Measurements from ENCODE around the gene PDYN. TPM values are rescaled to one million over a fixed set of nuclear protein-coding genes. Genes with fewer than 3 reads are reported as not detected.

PDYN gene
- total and polyA plus RNA-seq, 9 of the 15 experiments (the other 6 are each of a cell fraction or from before 2014, with no cell fraction given) = not detected

DNA sequence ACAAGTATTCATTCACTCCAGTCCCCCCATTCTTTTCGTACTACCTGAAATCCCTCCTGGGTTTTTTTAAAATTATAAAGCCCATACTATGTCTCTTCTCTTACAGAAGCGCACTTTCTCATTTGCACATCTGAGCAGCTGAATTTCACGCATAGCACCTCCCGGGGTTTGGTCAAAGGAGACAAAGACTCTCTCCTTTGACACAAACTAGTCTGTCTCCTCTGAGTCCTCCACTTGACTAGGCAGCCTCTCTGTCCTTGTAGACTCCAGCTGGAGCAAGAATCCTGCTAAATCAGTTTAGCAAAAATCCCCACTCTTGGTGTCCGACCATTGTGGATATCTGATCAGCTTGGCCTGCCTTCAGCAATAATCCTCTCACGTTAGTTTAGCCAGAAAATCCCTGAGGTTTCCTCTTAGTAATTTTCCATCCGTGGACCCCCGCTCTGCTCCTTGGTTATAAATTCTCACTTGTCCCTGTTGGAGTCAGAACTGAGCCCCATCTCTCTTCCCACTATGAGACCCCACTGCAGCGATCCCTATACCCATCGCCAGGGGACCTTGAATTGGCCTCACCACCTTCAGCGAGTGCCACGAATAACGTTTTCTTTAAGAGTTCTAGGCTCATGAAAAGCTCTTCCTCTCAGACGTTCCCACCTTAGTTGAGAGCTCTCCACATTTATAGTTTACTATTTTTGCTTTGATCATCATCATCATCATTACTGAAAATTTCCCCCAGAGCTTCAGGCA lies 29.0 kb downstream of the PDYN start (continued):
- TF ChIP-seq ZBTB34 (CRISPR knock-in tag; IDR thresholded peaks at IDR 0.05) = no peak
- no peak for TF ChIP-seq RBM14 (IDR thresholded peaks at IDR 0.05; ENCODE audit: borderline replicate concordance, insufficient read depth, low read depth, low read length)
- no peak for TF ChIP-seq RBM22 (IDR thresholded peaks at IDR 0.05; ENCODE audit: low read depth, low read length, poor library complexity, severe bottlenecking)
- no peak for TF ChIP-seq ZNF311 (CRISPR knock-in tag; IDR thresholded peaks at IDR 0.05)

- Histone ChIP-seq H3K4me2 (ENCODE audit: insufficient read depth, low read length) (no peak overlapping the region), H3K9me3 (replicated peaks; ENCODE audit: control insufficient read depth, insufficient read depth, low read depth, low read length) (no peaks in the 10 kb centered on the region), H4K20me1 (replicated peaks; ENCODE audit: control insufficient read depth, insufficient read depth, low read length) (no peaks in the 10 kb centered on the region), H3K9ac (ENCODE audit: insufficient read depth in 1 of 2, low read depth in 2 of 2, low read length in 2 of 2) (no peak overlapping the region), H3K27ac (ENCODE audit: extremely low read depth, low read depth, low read length) (no peak overlapping the region), H3K79me2 (ENCODE audit: control insufficient read depth, insufficient read depth, low read length) (no peaks in the 10 kb centered on the region), H3K27me3 (ENCODE audit: control insufficient read depth in 2 of 2, insufficient read depth in 2 of 2, low read length in 2 of 2) (no peaks in the 10 kb centered on the region; a peak in 2 of 5 replicates), H3K9me1 (ENCODE audit: control insufficient read depth, insufficient read depth, low read length) (no peaks in the 10 kb centered on the region), H2AFZ (ENCODE audit: low read depth, low read length) (no peak overlapping the region), H3K36me3 (ENCODE audit: control insufficient read depth, insufficient read depth, low read length) (no peaks in the 10 kb centered on the region), H3K4me1 (replicated peaks in 1 of 2; ENCODE audit: control insufficient read depth in 2 of 2, insufficient read depth in 2 of 2, low read length in 2 of 2) (peaks cover 0 to 3% of the 10 kb centered on the region in 2 experiments; a peak in 1 of 5 replicates), H3K4me3 (no peak overlapping the region)
- 0% methylated on average over 4 of the region's 4 CpGs for WGBS (ENCODE audit: insufficient coverage, low coverage, missing lambda C conversion rate)
- CTCF ChIA-PET (ENCODE audit: low intra/inter-chr PET ratio) = interaction anchor here (1.2 kb wide), 1 partner anchor 208 kb away, joined by 4 read pairs; no protein-coding TSS in a partner anchor
- FAIRE-seq = no peak
- no peak for ATAC-seq
- intact Hi-C loops (cut with micrococcal nuclease) = no loop called here
- no peak for DNase-seq (ENCODE audit: extremely low read depth in 1 of 4, low spot score in 3 of 4)
- in situ Hi-C loops (cut with MboI) = no loop called here
- no TSS peak for BruUV-seq (replicated peaks)
- POLR2A ChIA-PET = no interaction called here
- no peak for TF ChIP-seq MCM3 (IDR thresholded peaks at IDR 0.05)
- no peak for TF ChIP-seq FOS (IDR thresholded peaks at IDR 0.05; ENCODE audit: extremely low read depth, insufficient read length)
- TF ChIP-seq GMEB1 (CRISPR knock-in tag; IDR thresholded peaks at IDR 0.05) = no peak
- TF ChIP-seq, protein P1, sequence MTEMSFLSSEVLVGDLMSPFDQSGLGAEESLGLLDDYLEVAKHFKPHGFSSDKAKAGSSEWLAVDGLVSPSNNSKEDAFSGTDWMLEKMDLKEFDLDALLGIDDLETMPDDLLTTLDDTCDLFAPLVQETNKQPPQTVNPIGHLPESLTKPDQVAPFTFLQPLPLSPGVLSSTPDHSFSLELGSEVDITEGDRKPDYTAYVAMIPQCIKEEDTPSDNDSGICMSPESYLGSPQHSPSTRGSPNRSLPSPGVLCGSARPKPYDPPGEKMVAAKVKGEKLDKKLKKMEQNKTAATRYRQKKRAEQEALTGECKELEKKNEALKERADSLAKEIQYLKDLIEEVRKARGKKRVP (CRISPR knock-in tag; IDR thresholded peaks at IDR 0.05) = no peak
- no peak for TF ChIP-seq ZNF311 (CRISPR knock-in tag; IDR thresholded peaks at IDR 0.05)
- TF ChIP-seq ZBTB11 (CRISPR knock-in tag; IDR thresholded peaks at IDR 0.05) = no peak
- no peak for TF ChIP-seq ZNF224 (CRISPR knock-in tag; IDR thresholded peaks at IDR 0.05)
- TF ChIP-seq, protein P2, sequence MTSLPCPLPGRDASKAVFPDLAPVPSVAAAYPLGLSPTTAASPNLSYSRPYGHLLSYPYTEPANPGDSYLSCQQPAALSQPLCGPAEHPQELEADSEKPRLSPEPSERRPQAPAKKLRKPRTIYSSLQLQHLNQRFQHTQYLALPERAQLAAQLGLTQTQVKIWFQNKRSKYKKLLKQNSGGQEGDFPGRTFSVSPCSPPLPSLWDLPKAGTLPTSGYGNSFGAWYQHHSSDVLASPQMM (CRISPR knock-in tag; IDR thresholded peaks at IDR 0.05) = no peak
Measured at GRCh38 chr20:1964061-1964460, 29.8 kb downstream of the PDYN start.

All from K562 (cell line).